GM21825 (cell line): Measurements from ENCODE around the gene GJA8.
"Not testable (repeated sequence)": the region's sequence is repeated elsewhere in the genome, so short reads cannot be mapped to it uniquely, and the experiment has no call there.

Source experiments
- ATAC-seq: cut with Tn5 transposase; IDR thresholded peaks from one replicate; pipeline ENCODE4 v1.9.1; 2021; ENCODE audit warnings: mild to moderate bottlenecking, moderate library complexity; ENCODE audit not compliant: unreplicated experiment

GJA8 gene

GRCh38 chr1:147902253-147902845 is at the start of gene GJA8:
GJA8 (plus strand) TSS chr1:147902795; CDS start chr1:147907956, 5,161 bp downstream.
- no peak for ATAC-seq

GRCh38 chr1:147853391-147853790 is 49.2 kb upstream of the GJA8 start:
- ATAC-seq, result no peak

GRCh38 chr1:147854989-147855388 is 47.6 kb upstream of the GJA8 start:
- not testable (repeated sequence) for ATAC-seq

- ATAC-seq, result not testable (repeated sequence)
These were observed 46.6 kb upstream of the GJA8 start for GRCh38 chr1:147855996-147856395.

GRCh38 chr1:147867204-147867603 is 35.4 kb upstream of the GJA8 start:
- ATAC-seq, result not testable (repeated sequence)

- ATAC-seq, result no peak
These were observed 24.6 kb upstream of the GJA8 start for GRCh38 chr1:147878022-147878421.

GRCh38 chr1:147879911-147880310 is 22.7 kb upstream of the GJA8 start:
- no peak for ATAC-seq

GRCh38 chr1:147882535-147882934 is 20.1 kb upstream of the GJA8 start:
- ATAC-seq, result no peak

- ATAC-seq, result no peak
These were observed 12.3 kb upstream of the GJA8 start for GRCh38 chr1:147890177-147890790.

- no peak for ATAC-seq
These were observed 11.5 kb upstream of the GJA8 start for GRCh38 chr1:147891088-147891487.

GRCh38 chr1:147892216-147892615 is 10.4 kb upstream of the GJA8 start:
- ATAC-seq, result no peak

- ATAC-seq, result no peak
These were observed 9.8 kb upstream of the GJA8 start for GRCh38 chr1:147892731-147893214.

- no peak for ATAC-seq
These were observed 7.5 kb upstream of the GJA8 start for GRCh38 chr1:147895123-147895522.

- ATAC-seq, result no peak
These were observed 5.4 kb upstream of the GJA8 start for GRCh38 chr1:147897029-147897752.

- no peak for ATAC-seq
These were observed 4.8 kb upstream of the GJA8 start for GRCh38 chr1:147897789-147898188.

- ATAC-seq, result no peak
These were observed 2.1 kb downstream of the GJA8 start for GRCh38 chr1:147904726-147905125.

- no peak for ATAC-seq
These were observed 5.4 kb downstream of the GJA8 start for GRCh38 chr1:147907786-147908509.

- no peak for ATAC-seq
These were observed 10.0 kb downstream of the GJA8 start for GRCh38 chr1:147912553-147912952.

- ATAC-seq, result no peak
These were observed 10.9 kb downstream of the GJA8 start for GRCh38 chr1:147913362-147913942.

GRCh38 chr1:147919896-147920295 is 17.3 kb downstream of the GJA8 start:
- no peak for ATAC-seq

- ATAC-seq, result no peak
These were observed 22.2 kb downstream of the GJA8 start for GRCh38 chr1:147924813-147925212.
